RWPE2 (cell line): ENCODE data around the gene RPS17.
"Not testable (repeated sequence)": the region's sequence is repeated elsewhere in the genome, so short reads cannot be mapped to it uniquely, and the experiment has no call there.

ENCODE experiments used
- ATAC-seq: fragments of 200-7000 bp; cut with Tn5 transposase; 3 replicates; pipeline ENCODE4 v1.9.1; 2021; ENCODE audit warnings: low read depth
- DNase-seq: peaks from one replicate; pipeline ENCODE4 v3.0.0-alpha.2; 2020; ENCODE audit warnings: low spot score
- H3K27ac ChIP-seq: fragments of 450-650 bp; 2 replicates; pipeline ENCODE4 v1.5.1; 2017; ENCODE audit warnings: mild to moderate bottlenecking; ENCODE audit not compliant: poor library complexity, severe bottlenecking
- H3K27me3 ChIP-seq: fragments of 250-450 bp; sonication (Bioruptor Pico); 2 replicates; pipeline ENCODE4 v1.5.1; 2021; ENCODE audit warnings: mild to moderate bottlenecking, moderate library complexity; ENCODE audit not compliant: insufficient read depth, poor library complexity, severe bottlenecking
- H3K36me3 ChIP-seq: fragments of 250-450 bp; sonication (Bioruptor Pico); 2 replicates; pipeline ENCODE4 v1.5.1; 2020; ENCODE audit warnings: low read depth, mild to moderate bottlenecking, moderate library complexity
- H3K4me1 ChIP-seq: fragments of 250-450 bp; sonication (Bioruptor Pico); 2 replicates; pipeline ENCODE4 v1.5.1; 2021; ENCODE audit warnings: mild to moderate bottlenecking, moderate library complexity; ENCODE audit not compliant: insufficient read depth, poor library complexity, severe bottlenecking
- H3K4me3 ChIP-seq: fragments of 250-450 bp; sonication (Bioruptor Pico); 2 replicates; pipeline ENCODE4 v1.5.1; 2021; ENCODE audit warnings: mild to moderate bottlenecking, moderate library complexity; ENCODE audit not compliant: severe bottlenecking
- H3K9me3 ChIP-seq: fragments of 250-450 bp; sonication (Bioruptor Pico); 2 replicates; pipeline ENCODE4 v1.5.1; 2021; ENCODE audit warnings: mild to moderate bottlenecking, moderate library complexity; ENCODE audit not compliant: severe bottlenecking
- CTCF ChIP-seq: fragments of 450-650 bp; IDR thresholded peaks from one replicate; pipeline ENCODE4 v1.5.1; 2017; ENCODE audit warnings: mild to moderate bottlenecking, moderate library complexity; ENCODE audit not compliant: poor library complexity, severe bottlenecking

RPS17 gene

GRCh38 chr15:82536409-82537350 is 3.6 kb downstream of the RPS17 start:
- no peak overlapping the region for H3K4me3 ChIP-seq
- TF ChIP-seq CTCF, result no peak
- ATAC-seq, result no peak
- H3K36me3 ChIP-seq, result peaks cover 65% of the 10 kb centered on the region
- no peaks in the 10 kb centered on the region for H3K27me3 ChIP-seq
- H3K27ac ChIP-seq, result peak overlapping the region; percentile 79
- peaks cover 17% of the 10 kb centered on the region for H3K4me1 ChIP-seq
- DNase-seq, result no peak
- H3K9me3 ChIP-seq, result no peaks in the 10 kb centered on the region

GRCh38 chr15:82535566-82536408 is 4.5 kb downstream of the RPS17 start:
- peak overlapping the region; percentile 79 for H3K27ac ChIP-seq
- H3K4me3 ChIP-seq, result no peak overlapping the region
- H3K36me3 ChIP-seq, result peaks cover 65% of the 10 kb centered on the region
- peaks cover 17% of the 10 kb centered on the region for H3K4me1 ChIP-seq
- DNase-seq, result peak; percentile 41
- peak; percentile 4 for ATAC-seq
- no peak for TF ChIP-seq CTCF
- no peaks in the 10 kb centered on the region for H3K9me3 ChIP-seq
- H3K27me3 ChIP-seq, result no peaks in the 10 kb centered on the region

- DNase-seq, H3K9me3 ChIP-seq, H3K27ac ChIP-seq, ATAC-seq, H3K4me3 ChIP-seq, H3K27me3 ChIP-seq: not testable (repeated sequence)
- peaks cover 17% of the 10 kb centered on the region for H3K4me1 ChIP-seq
- peaks cover 65% of the 10 kb centered on the region for H3K36me3 ChIP-seq
These were observed 5.1 kb downstream of the RPS17 start for GRCh38 chr15:82535151-82535550.

- Histone ChIP-seq H3K36me3 (peaks cover 60% of the 10 kb centered on the region), H3K4me1 (peaks cover 17% of the 10 kb centered on the region)
- not testable (repeated sequence) for DNase-seq, ATAC-seq, H3K27me3 ChIP-seq, H3K4me3 ChIP-seq, H3K9me3 ChIP-seq, H3K27ac ChIP-seq
These were observed 5.8 kb downstream of the RPS17 start for GRCh38 chr15:82534457-82534861.

GRCh38 chr15:82533801-82534200 is 6.5 kb downstream of the RPS17 start:
- DNase-seq, result peak; percentile 63
- Histone ChIP-seq H3K4me3 (no peak overlapping the region), H3K9me3 (no peaks in the 10 kb centered on the region), H3K27ac (no peak overlapping the region), H3K4me1 (peaks cover 16% of the 10 kb centered on the region), H3K36me3 (peaks cover 54% of the 10 kb centered on the region), H3K27me3 (no peaks in the 10 kb centered on the region)
- no peak for ATAC-seq
- no peak for TF ChIP-seq CTCF
